Heart left ventricle (tissue), 16 donors: ENCODE measurements around the gene CHCHD6. TPM values are rescaled to one million over a fixed set of nuclear protein-coding genes. Genes with fewer than 3 reads are reported as not detected.

Source experiments
- ATAC-seq, 4 donors: fragments of 200-7000 bp; cut with Tn5 transposase; one replicate each; pipeline ENCODE4 v1.9.1; 2020 to 2022; ENCODE audit warnings: moderate library complexity in 4 of 4, mild to moderate bottlenecking in 3 of 4, moderate number of reproducible peaks in 1 of 4
- DNase-seq, 5 donors: peaks; one replicate each; pipeline ENCODE4 v3.0.0-alpha.2; 2020
- H3K27ac ChIP-seq, 12 donors: fragments of 200-600 bp; sonication (generic) in 4 of 12; one replicate each; pipeline versions ENCODE4 v1.5.0 to v1.8.0; 2016 to 2022; ENCODE audit warnings: mild to moderate bottlenecking in 2 of 12
- H3K27me3 ChIP-seq, 9 donors: fragments of 200-600 bp; sonication (generic) in 2 of 9; one replicate each; pipeline versions ENCODE4 v1.5.1 to v1.8.0; 2016 to 2022; ENCODE audit warnings: mild to moderate bottlenecking in 3 of 9
- H3K36me3 ChIP-seq, 9 donors: fragments of 200-600 bp; sonication (generic) in 2 of 9; one replicate each; pipeline versions ENCODE4 v1.5.0 to v1.8.0; 2018 to 2022; ENCODE audit warnings: mild to moderate bottlenecking in 2 of 9
- H3K4me1 ChIP-seq, 12 donors: fragments of 200-600 bp; sonication (generic) in 4 of 12; one replicate each; pipeline versions ENCODE4 v1.5.0 to v1.8.0; 2016 to 2022; ENCODE audit warnings: mild to moderate bottlenecking in 3 of 12
- H3K4me3 ChIP-seq, 12 donors: fragments of 200-600 bp; sonication (generic) in 4 of 12; one replicate each; pipeline versions ENCODE4 v1.5.0 to v1.8.0; 2017 to 2022; ENCODE audit warnings: mild to moderate bottlenecking in 9 of 12, moderate library complexity in 4 of 12
- H3K9me3 ChIP-seq, 12 donors: fragments of 200-600 bp; sonication (generic) in 4 of 12; one replicate each; pipeline versions ENCODE4 v1.5.0 to v1.8.0; 2016 to 2022; ENCODE audit warnings: mild to moderate bottlenecking in 1 of 12
- CTCF ChIP-seq, 12 donors: fragments of 200-600 bp; sonication (generic) in 4 of 12; IDR thresholded peaks; one replicate each; pipeline versions ENCODE4 v1.5.0 to v1.8.0; 2018 to 2022; ENCODE audit warnings: antibody characterized with exemption in 12 of 12, mild to moderate bottlenecking in 5 of 12
- POLR2A ChIP-seq, 2 donors: fragments of 450-650 bp; IDR thresholded peaks; one replicate each; pipeline ENCODE4 v1.6.1; 2017; ENCODE audit warnings: antibody characterized with exemption in 2 of 2, mild to moderate bottlenecking in 2 of 2, moderate library complexity in 2 of 2
- WGBS, 4 donors: extraction: QIAGEN DNeasy Blood & Tissue Kit in 2 of 4; methylation state at CpG; one replicate each; pipeline versions ENCODE4 v1.1.5 to v1.1.7; 2013 to 2018; 5-methylcytosine and 5-hydroxymethylcytosine counted together
- intact Hi-C, 10 donors: fragments of 100-400 bp; cut with DNase I; formaldehyde crosslinking; loops; one replicate each; pipeline versions ENCODE4 v1.11.1 to v1.14.2; 2022
- polyA plus RNA-seq, 2 donors: library from polyadenylated mRNA; stranded (reverse); fragments of 200-250 nt; gene quantifications; one replicate each; pipeline ENCODE4 v1.2.3, GENCODE V29; 2013
- total RNA-seq, 9 donors: library from RNA; depleted of rRNA in 2 of 9; stranded (reverse); fragments of >200 nt in 2 of 9; fragmentation: NEBNext Ultra II Directional in 3 of 9; extraction: Animal tissue kit (Norgen Biotek cat#: 25700) in 3 of 9; gene quantifications; one replicate each; pipeline versions ENCODE4 v1.1.0 to v1.2.4, GENCODE V29; 2016 to 2023
- donor health status: ischemic (EF 13 %, LVEDD 7.1; RV severe dilation, severe dysfunction).
- donor health status: healthy with polysubstance abuse.
- donor health status: DM: no; HTN: yes; CAD: no.
- donor health status: DM: no; HTN: no; CAD: no.
- donor health status: ischemic (EF 25% LVEDD 6.9; RV normal size, moderate dysfunction).
- donor health status: ischemic (EF 25% LVEDD 5.7; RV mildly dilated, moderate dysfunction).
- donor health status: healthy.
- donor health status: DM: yes; HTN: yes; CAD: no.
- donor health status: ischemic (EF 35%, LVEDD 5.7; RV mildly dilated, moderate dysfunction).
- donor health status: nonischemic (EF 11% LVEDD 7.7; RV severe dilation, severe dysfunction).
- donor health status: DM: yes; HTN: yes; CAD: no.
- donor health status: PGD.
- donor health status: ischemic (EF 29% LVEDD 5.4; RV normal size, mild dysfunction).
- donor health status: nonischemic (EF 23%, LVEDD 6.1; RV moderate dilation, normal function).

Gene CHCHD6
- total and polyA plus RNA-seq, 11 donors = 7.7 to 29.3 (median 11.6) TPM

- no peak overlapping the region for H3K27ac ChIP-seq
- 50 to 70% (median 52%) methylated on average over 3 of the region's 3 CpGs for WGBS, 4 donors
Observed at GRCh38 chr3:126998728-126999127, 294.7 kb downstream of the CHCHD6 start.

GRCh38 chr3:126999383-126999782, 295.3 kb downstream of the CHCHD6 start:
- ATAC-seq = no peak
- no peaks in the 10 kb centered on the region for H3K27me3 ChIP-seq
- no peaks in the 10 kb centered on the region for H3K9me3 ChIP-seq
- DNase-seq = no peak
- H3K36me3 ChIP-seq = peaks cover 0 to 10% (median 0%) of the 10 kb centered on the region in 9 donors
- peaks cover 14 to 86% (median 39%) of the 10 kb centered on the region in 12 donors for H3K4me1 ChIP-seq
- TF ChIP-seq CTCF (IDR thresholded peaks at IDR 0.05) (no peak), POLR2A (IDR thresholded peaks at IDR 0.05) (no peak)
- intact Hi-C loops = loop anchor here in 7 of 10 donors (5.0 to 10.0 kb wide), 5 partner anchors 173 to 455 kb away; no protein-coding TSS in a partner anchor
- no peak overlapping the region for H3K4me3 ChIP-seq
- H3K27ac ChIP-seq = no peak overlapping the region
- 78 to 100% (median 90%) methylated on average over 1 to 15 of the region's 15 CpGs for WGBS, 4 donors

More at GRCh38 chr3:126998728-126999127, 294.7 kb downstream of the CHCHD6 start:
- Histone ChIP-seq H3K4me3 (no peak overlapping the region), H3K4me1 (peaks cover 15 to 92% (median 46%) of the 10 kb centered on the region in 12 donors), H3K9me3 (no peaks in the 10 kb centered on the region), H3K36me3 (peaks cover 0 to 3% (median 0%) of the 10 kb centered on the region in 9 donors), H3K27me3 (no peaks in the 10 kb centered on the region)
- ATAC-seq (no peak), DNase-seq (no peak)
- intact Hi-C loops = loop anchor here in 7 of 10 donors (5.0 to 10.0 kb wide), 5 partner anchors 174 to 456 kb away; no protein-coding TSS in a partner anchor
- no peak for TF ChIP-seq POLR2A (IDR thresholded peaks at IDR 0.05)

DNA sequence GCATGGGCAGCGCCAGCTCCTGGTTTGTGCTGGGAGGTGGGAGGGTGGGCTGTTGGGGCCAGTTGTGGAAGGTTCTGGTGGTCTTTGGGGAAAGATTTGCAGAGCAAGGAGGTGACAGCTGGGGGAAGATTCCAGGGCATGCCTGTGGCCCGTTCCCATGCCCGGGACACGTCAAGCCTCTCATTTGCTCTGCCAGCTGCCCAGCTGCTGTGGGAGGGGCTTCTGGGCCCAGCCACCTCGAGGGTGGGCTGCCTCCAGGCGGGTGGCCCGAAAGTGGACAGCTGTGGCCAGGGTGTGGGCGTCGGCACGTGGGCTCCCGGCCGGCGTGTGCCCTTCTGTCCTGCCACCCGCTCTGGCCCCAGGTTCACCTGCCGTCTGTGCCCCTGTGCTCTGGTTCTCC, 296.1 kb downstream of the CHCHD6 start:
- no peaks in the 10 kb centered on the region for H3K9me3 ChIP-seq
- no peak for TF ChIP-seq POLR2A (IDR thresholded peaks at IDR 0.05)
- no peak for TF ChIP-seq CTCF (IDR thresholded peaks at IDR 0.05)
- intact Hi-C loops = no loop called here
- WGBS, 4 donors = 79 to 87% (median 82%) methylated on average over 8 to 15 of the region's 15 CpGs
- no peak for DNase-seq
- H3K4me3 ChIP-seq = no peak overlapping the region
- H3K4me1 ChIP-seq = peaks cover 6 to 78% (median 32%) of the 10 kb centered on the region in 12 donors
- H3K27me3 ChIP-seq = no peaks in the 10 kb centered on the region
- H3K36me3 ChIP-seq = peaks cover 0 to 10% (median 0%) of the 10 kb centered on the region in 9 donors
- no peak for ATAC-seq
- H3K27ac ChIP-seq = no peak overlapping the region

GRCh38 chr3:127000761-127001160, 296.7 kb downstream of the CHCHD6 start:
- intact Hi-C loops = no loop called here
- no peak overlapping the region for H3K4me3 ChIP-seq
- 93 to 97% (median 94%) methylated on average over 9 to 12 of the region's 12 CpGs for WGBS, 4 donors
- no peaks in the 10 kb centered on the region for H3K27me3 ChIP-seq
- DNase-seq (no peak), ATAC-seq (no peak)
- H3K9me3 ChIP-seq = no peaks in the 10 kb centered on the region
- H3K36me3 ChIP-seq = peaks cover 0 to 10% (median 0%) of the 10 kb centered on the region in 9 donors
- H3K4me1 ChIP-seq = peaks cover 4 to 72% (median 30%) of the 10 kb centered on the region in 12 donors
- H3K27ac ChIP-seq = peak overlapping the region in 2 of 12 donors; percentile 37 to 73
- no peak for TF ChIP-seq POLR2A (IDR thresholded peaks at IDR 0.05)
- no peak for TF ChIP-seq CTCF (IDR thresholded peaks at IDR 0.05)
